ENCODE data around the gene FADS2. TPM values are rescaled to one million over a fixed set of nuclear protein-coding genes. Genes with fewer than 3 reads are reported as not detected.

Gene FADS2
- total RNA-seq, 1 donor from 2014 or later = 140 TPM

DNA sequence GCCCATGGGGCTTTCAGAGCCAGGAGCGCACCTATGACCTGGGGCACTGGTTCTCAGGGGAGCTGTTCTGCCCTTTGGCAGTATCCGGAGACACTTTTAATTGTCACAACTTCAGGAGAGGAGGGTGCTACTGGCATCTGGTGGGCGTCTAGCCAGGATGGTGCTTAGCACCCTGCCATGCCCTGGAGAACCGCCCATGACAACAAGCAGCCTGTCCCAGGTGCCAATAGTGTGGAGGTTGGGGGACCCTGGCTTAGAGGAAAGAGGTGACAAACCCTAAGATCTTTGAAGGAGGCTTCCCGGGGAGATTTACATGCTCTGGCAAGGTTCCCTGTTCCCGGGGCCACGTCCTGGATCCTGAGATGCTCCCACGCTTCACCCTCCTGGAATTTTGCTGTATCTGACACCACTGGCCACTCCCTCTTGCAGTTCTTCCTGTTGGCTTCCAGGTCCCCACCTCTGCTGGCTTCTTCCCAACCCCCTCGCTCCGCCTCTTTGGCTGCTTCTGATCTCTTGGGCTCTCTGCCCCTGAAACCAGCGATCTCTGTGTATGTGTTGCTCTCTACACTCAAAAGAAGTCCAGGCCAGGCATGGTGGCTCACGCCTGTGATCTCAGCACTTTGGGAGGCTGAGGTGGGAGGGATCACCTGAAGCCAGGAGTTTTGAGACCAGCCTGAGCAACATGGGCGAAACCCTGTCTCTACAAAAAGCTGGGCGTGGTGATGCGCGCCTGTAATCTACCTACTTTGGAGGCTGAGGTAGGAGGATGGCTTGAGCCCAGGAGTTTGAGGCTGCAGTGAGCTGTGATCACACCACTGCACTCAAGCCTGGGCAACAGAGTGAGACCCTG is 32.2 kb downstream of the FADS2 start:
- DNase-seq (ENCODE audit: low spot score) = no peak
- intact Hi-C loops (cut with DNase I) = no loop called here

DNA sequence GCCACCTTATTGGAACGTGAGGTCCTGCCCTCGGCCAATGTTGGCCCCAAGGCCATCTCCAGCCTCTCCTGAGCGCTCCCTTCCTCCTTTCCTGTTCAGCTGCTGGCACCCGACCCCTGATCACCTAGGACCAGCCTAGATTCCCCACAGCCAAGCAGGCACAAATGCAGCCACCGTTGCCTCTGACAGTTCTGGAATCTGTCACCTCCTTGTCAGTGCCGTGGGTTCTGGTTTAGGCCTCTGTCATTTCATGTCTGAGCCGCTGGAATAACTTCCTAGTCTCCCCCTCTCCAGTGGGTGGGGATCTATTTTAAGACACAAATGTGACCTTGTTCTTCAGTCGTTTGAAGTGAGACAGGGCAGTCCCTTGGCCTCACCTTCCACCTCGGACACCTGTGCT is 33.5 kb downstream of the FADS2 start:
- ATAC-seq (no peak), DNase-seq (ENCODE audit: low spot score) (no peak)
- intact Hi-C loops (cut with DNase I) = no loop called here

More for the DNA sequence above, 32.2 kb downstream of the FADS2 start:
- ATAC-seq = peak; percentile 56

DNA sequence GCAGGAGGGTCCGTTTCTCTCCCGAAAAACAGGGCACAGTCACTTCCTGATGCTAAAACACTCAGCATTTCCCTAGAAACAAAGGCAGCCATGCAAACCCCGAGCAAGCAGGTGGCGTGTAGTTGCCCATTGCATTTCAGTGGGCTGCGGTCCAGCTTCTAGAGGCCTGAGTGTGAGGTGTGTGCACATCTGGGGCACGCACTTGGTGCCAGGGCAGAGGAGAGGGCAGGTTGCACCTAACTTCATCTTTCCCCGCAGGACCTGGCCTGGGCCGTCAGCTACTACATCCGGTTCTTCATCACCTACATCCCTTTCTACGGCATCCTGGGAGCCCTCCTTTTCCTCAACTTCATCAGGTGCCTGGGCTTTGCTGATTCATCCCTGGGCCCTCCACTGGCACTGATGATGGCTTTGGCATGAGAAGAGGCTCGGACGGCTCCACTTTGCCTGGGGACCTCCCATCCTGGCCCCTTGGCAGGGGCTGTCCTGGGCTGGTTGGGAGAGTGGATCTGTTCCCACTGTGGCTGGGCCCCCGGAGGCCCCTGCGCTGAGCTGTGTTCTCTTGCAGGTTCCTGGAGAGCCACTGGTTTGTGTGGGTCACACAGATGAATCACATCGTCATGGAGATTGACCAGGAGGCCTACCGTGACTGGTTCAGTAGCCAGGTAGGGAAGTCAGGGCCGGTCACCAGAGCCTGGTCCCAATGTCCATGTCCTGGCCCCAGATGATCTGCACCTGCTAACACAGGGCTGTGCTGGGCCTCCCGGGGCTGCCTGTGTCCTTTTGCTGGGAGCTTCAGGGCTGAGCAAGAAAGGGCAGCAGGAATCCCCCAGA is 34.8 kb downstream of the FADS2 start:
- ATAC-seq (no peak), DNase-seq (ENCODE audit: low spot score) (no peak)
- intact Hi-C loops (cut with DNase I) = no loop called here

DNA sequence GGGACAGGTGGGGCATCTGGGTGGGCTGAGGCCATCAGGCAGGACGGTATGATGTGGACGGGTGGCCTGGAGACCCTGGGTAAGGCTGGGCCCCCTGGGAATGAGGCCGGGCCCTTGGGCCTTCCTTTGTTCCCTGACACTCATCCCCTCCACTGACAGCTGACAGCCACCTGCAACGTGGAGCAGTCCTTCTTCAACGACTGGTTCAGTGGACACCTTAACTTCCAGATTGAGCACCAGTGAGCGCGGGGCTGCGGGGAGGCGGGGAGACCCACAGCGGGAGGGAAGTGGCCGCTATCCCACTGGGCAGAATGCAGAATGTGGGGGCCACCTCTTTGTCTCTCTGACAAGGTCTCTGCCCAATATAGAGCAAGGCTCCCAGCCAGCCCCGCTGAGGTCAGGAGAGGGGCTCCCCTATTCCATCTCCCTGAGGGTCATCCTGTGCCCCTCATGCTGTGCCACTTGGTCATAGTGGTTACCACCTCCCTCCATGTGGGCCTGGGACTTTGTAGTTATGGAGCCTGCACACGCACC is 35.5 kb downstream of the FADS2 start:
- DNase-seq (ENCODE audit: low spot score) (no peak), ATAC-seq (no peak)
- intact Hi-C loops (cut with DNase I) = no loop called here

DNA sequence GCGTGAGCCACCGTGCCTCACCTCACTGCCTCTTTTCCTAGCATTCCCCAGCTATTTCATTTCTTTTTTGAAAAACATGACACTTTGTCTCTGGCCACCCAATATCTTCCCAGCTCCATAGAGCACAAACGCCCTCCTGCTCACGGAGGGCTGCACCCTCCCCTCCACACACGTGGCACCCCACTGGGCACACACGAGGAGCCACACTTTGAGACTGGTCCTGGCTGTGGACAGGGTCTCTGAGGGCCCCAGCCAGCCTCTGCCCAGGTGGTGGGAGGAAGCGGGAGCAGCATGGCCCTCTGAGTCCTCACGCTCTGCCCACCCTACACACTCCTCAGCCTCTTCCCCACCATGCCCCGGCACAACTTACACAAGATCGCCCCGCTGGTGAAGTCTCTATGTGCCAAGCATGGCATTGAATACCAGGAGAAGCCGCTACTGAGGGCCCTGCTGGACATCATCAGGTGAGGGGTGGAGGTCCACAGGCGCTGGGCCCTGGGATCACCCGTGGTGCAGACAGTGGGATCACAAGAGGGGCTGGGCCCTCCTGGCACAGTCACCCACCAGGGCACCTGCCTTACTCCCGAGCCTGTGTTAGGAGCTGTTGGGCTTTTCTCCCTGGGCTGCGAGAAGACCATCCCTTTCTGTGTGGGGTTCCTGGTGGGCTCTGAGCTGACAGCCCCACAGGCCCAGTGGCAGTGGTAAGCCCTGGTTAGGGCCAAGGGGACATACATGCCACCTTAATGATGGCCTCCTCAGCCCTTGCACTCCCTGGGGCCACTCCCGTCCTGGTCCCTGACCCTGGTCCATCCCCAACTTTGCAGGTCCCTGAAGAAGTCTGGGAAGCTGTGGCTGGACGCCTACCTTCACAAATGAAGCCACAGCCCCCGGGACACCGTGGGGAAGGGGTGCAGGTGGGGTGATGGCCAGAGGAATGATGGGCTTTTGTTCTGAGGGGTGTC is 37.0 kb downstream of the FADS2 start:
- DNase-seq (ENCODE audit: low spot score) (no peak), ATAC-seq (no peak)
- intact Hi-C loops (cut with DNase I) = no loop called here

DNA sequence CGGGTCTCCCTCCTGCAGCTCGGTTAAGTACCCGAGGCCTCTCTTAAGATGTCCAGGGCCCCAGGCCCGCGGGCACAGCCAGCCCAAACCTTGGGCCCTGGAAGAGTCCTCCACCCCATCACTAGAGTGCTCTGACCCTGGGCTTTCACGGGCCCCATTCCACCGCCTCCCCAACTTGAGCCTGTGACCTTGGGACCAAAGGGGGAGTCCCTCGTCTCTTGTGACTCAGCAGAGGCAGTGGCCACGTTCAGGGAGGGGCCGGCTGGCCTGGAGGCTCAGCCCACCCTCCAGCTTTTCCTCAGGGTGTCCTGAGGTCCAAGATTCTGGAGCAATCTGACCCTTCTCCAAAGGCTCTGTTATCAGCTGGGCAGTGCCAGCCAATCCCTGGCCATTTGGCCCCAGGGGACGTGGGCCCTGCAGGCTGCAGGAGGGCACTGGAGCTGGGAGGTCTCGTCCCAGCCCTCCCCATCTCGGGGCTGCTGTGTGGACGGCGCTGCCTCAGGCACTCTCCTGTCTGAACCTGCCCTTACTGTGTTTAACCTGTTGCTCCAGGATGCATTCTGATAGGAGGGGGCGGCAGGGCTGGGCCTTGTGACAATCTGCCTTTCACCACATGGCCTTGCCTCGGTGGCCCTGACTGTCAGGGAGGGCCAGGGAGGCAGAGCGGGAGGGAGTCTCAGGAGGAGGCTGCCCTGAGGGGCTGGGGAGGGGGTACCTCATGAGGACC is 38.3 kb downstream of the FADS2 start:
- no peak for DNase-seq (ENCODE audit: low spot score)
- intact Hi-C loops (cut with DNase I) = no loop called here
- no peak for ATAC-seq

DNA sequence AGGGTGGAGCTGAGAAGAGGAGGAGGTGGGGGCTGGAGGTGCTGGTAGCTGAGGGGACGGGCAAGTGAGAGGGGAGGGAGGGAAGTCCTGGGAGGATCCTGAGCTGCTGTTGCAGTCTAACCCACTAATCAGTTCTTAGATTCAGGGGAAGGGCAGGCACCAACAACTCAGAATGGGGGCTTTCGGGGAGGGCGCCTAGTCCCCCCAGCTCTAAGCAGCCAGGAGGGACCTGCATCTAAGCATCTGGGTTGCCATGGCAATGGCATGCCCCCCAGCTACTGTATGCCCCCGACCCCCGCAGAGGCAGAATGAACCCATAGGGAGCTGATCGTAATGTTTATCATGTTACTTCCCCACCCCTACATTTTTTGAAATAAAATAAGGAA is 38.9 kb downstream of the FADS2 start:
- DNase-seq (ENCODE audit: low spot score) (no peak), ATAC-seq (no peak)
- intact Hi-C loops (cut with DNase I) = no loop called here

DNA sequence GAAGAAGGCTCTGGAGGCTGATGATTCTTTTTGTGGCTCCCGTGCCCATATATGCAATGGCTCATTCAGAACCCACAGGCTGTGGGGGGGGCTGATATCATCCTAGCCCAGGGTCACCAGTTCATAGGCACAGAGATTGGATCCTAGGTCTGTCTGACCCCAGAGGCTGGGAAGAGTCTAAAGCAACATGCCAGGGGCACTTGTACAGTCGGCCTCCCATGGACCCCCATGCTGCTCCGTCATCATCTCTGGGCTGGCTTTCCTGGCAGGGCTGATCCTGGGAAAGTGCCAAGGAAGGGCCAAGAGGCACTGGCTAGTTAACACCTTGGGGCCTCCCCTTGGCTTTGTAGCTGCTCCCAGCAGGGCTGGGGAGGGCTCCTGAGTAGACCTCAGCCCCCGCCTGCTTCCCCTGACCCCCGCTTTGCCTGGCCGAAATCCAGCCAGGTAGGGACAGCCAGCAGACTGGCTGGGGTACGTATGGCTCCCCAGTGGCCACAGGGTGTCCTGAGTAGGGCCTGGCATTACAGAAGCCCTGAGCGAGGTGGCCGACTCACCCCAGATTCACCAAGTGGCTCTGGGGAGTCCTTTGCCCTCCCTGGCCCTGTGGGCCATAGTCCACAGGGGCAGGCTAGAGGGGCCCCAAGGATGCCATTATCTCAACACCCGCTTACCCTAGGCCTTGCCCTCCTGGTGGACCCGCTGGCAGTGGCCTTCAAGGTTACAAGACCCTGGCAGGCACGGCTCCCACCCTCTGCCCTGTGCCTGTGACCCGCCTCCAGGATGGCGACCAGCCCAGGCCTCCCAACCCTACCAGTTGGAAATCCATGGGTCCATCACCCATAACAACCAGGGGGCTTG is 40.7 kb downstream of the FADS2 start:
- intact Hi-C loops (cut with DNase I) = no loop called here
- DNase-seq (ENCODE audit: low spot score) (no peak), ATAC-seq (no peak)

DNA sequence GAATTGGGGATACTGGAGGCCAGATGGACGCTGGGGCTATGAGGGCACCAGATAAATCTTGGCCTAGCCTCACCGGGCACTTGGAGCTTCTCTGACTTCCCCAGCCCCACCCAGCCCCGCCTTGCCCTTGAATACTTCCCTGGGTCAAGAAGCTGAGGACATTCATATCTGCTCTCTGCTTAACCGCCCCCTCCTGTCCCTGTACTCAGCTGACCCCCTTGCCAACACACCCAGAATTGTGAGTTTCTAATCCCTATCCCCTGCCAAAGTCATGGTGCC is 41.3 kb downstream of the FADS2 start:
- intact Hi-C loops (cut with DNase I) = no loop called here
- ATAC-seq (no peak), DNase-seq (ENCODE audit: low spot score) (no peak)

DNA sequence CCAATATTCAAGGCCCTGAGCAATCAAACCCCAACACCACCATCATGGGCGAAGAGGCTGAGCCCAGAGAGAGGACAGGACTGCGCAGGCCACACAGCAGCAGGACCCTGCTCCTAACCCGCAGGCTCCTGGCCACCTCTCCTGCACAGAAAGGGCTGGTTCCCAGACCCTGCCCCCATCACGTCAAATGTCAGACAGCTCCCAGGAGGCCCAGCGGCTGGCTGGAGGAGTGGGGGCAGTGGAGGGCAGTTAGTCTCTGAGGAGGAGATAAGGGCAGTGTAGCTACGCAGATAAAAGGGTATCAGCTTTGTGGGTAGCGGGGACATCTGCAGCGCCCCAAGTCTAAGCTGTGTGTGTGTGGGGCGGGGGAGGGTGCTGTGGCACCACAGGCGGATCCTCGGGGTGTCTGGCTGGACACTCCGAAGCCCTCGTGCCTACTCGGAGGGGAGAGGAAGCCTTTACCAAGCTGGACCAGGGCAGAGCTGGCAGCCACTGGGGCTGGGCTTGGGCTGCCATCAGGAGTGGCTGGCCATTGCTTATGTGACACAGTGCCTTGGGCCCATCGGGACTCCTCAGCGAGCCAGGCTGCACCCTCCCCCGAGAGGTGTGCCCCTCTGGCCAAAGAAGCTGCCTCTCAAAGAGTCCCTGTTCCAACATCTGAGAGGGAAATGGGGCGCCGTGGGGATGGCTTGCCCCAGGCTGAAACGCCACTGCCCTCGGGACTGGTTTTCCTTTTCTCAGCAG is 41.8 kb downstream of the FADS2 start:
- intact Hi-C loops (cut with DNase I) = no loop called here
- DNase-seq (ENCODE audit: low spot score) (no peak), ATAC-seq (no peak)

DNA sequence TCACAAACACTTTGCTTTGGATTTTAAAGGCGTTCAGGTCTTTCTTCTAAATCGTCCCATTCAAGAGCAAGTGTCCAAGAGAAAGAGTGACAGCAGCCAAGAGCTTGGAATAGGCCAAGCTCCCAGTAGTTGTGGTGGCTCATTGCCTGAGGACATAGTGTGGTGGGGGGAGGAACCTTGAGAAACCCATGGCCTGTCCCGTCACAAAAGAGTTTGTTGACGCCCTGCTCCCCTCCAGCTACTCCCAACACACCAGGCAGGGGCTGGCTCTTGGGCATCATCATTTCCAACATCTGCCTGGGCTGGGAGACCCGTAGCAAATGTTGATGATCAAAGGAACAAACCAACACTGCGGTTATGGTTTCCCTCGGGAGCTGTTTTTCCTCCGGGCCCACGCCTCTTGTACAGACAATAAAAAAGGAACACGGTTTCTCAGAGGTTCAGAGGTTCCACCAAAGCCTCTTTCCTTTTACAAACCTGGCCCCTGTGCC is 42.5 kb downstream of the FADS2 start:
- no peak for DNase-seq (ENCODE audit: low spot score)
- intact Hi-C loops (cut with DNase I) = no loop called here
- ATAC-seq = peak; percentile 45

DNA sequence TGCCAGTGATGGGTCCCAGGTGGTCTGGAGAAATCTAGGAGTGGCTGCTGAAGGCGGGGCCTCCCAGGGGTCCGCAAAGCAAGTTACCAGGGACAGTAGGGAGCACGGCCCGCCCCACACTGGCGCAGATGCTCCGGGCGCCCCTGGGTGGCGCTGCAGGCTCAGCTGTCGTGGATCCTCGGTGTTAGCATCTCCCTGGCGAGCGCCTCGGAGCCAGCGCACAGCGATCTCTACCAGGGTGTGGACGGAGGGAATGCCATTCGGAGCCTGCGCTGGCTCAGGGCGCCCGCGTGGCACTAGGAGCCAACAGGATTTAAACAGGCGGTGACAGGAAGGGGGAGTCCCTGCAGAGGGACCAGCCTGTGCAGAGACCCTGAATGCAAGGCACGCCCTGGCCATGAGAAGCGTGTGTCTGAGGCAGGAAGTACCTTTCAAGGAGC is 43.1 kb downstream of the FADS2 start:
- ATAC-seq = peak; percentile 95
- intact Hi-C loops (cut with DNase I) = no loop called here

DNA sequence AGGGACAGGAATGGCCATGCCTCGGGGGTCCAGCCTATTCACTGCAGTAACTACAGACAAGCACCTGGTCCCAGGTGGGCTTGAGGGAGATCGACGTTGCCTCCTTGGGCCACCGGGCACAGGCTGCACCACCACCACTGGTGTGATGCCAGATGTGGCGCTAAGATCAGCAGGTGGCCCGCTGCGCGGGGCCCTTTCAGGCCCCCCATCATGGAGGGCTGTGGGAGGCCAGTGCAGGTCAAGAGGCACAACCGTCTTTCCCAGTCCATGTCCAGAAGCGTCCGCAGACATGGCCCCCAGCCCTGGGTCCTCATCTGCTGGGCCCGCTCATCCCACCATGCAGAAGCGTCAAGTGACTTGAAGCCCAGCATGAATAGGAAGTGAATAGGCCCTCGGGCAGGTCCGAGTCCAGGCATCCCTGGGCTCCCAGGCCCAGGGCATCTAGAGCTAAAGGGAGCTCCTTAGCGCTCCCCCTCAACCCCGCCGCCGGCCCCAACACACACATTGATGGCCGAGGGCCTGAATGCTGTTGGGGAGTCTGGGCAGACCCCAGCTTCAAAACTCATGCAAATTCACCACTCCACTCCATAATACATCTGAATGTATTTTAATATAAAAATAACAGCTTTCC is 45.0 kb downstream of the FADS2 start:
- intact Hi-C loops (cut with DNase I) = no loop called here
- no peak for DNase-seq (ENCODE audit: low spot score)
- ATAC-seq = no peak

More for the DNA sequence above, 43.1 kb downstream of the FADS2 start:
- peak; percentile 90 for DNase-seq (ENCODE audit: low spot score)

DNA sequence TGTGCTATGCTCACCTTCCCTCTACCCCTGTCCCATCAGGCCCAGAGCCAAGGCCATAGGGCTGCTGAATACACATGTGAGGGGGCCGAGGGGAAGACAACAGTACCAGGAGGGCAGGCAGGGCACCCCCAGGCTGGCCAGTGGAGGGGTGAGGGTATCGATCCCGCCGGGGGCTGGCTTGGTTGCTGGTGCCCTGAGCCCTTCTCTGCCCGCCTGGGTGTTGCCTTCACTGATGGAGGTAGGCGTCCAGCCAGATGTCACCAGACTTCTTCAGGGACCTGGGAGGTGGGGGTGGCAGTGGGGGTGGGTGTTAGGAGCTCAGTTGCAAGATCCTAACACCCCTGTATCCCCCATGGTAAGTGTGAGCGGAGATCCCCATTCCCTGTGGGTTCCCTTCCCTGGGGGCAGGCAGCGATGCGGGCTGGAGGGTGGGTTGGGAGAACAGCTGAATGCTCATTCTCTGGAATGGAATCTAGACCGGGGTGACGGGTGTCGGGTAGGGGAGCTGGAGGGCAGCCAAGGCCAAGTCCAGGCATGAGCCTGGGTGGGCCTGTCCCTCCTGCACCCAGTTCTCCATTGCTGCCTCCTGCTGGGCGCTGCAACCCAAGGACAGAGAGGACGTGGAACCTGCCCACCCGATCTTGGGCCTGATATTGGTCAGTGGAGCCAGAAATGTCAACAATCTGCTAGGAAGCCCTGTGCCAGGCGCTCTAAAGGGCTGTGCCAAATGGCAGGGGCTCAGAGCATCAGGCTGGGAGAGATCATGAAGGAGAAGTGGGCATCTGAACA is 45.7 kb downstream of the FADS2 start:
- no peak for ATAC-seq
- DNase-seq (ENCODE audit: low spot score) = no peak
- intact Hi-C loops (cut with DNase I) = no loop called here

DNA sequence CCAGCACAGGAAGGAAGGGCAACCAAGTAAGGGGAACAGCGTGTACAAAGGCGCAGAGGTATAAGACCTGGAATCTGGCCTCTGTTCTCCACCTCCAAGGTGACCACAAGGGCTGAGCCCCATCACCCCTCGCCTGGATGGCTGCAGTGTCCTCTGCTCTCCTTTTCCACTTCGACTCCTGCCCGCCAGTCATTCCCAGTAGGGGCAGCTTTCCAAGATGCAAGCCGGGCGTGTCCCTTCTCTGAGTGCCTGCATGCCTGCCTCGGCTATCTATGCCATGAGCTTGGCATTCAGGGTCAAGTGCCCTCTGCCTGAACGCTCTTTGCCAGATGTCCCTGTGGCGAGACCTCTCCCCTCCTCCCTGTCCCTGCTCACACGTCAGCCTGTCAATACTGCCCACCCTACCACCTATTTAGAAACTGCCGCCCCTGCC is 46.3 kb downstream of the FADS2 start:
- intact Hi-C loops (cut with DNase I) = no loop called here
- no peak for DNase-seq (ENCODE audit: low spot score)
- no peak for ATAC-seq

DNA sequence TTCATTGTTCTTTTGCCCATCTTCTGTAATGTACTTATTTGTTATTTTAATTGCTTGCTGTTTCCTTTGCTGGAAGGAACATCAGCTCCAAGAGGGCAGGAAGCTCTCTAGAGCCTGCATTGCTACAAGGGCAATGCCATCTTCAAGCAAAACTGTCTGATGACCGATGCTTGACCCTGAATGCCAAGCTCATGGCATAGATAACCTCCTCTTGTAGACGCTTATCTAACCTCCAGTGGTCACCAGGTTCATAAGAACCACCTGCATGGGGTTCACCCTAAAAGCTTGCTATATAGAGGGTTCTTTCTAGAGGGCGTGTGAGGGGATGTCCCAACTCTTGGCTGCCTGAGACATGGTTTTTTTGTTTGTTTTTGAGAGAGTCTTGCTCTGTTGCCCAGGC is 46.8 kb downstream of the FADS2 start:
- no peak for ATAC-seq
- intact Hi-C loops (cut with DNase I) = no loop called here
- DNase-seq (ENCODE audit: low spot score) = no peak

Measured in sciatic nerve (tissue), 2 donors.